GM12864 (cell line): ENCODE data around the gene RBMS1.
"Not testable (repeated sequence)": the region's sequence is repeated elsewhere in the genome, so short reads cannot be mapped to it uniquely, and the experiment has no call there.

Experiments
- DNase-seq: peaks from one replicate; pipeline ENCODE4 v3.0.0-alpha.2; 2011; ENCODE audit warnings: low read depth
- H3K4me3 ChIP-seq: 2 replicates; pipeline ENCODE4 v1.5.1; 2011; ENCODE audit warnings: mild to moderate bottlenecking, low read depth, low read length, control low read depth
- CTCF ChIP-seq: IDR thresholded peaks from 2 replicates; pipeline ENCODE4 v1.5.1; 2011; ENCODE audit warnings: low read depth, mild to moderate bottlenecking, moderate library complexity, low read length, control low read depth, inconsistent platforms; ENCODE audit errors: missing control alignments

Gene RBMS1

DNA sequence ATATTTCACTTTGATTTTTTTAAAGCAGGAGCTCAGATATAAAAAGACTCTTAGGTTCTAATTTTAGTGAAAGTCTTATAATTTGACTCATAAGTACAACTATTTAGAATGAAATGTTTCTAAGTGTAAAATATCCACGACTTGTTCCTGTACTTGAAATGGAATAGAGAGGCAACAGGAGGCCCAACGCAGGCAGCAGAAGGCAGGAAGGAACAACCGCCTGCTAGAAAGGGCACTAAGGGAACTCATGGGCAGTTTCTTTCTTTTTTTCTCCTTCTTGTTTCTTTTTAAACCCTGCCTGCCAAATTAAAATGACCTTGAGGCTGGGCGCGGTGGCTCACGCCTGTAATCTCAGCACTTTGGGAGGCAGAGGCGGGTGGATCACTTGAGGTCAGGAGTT, 51.0 kb downstream of the RBMS1 start:
- DNase-seq = no peak
- no peak overlapping the region for H3K4me3 ChIP-seq
- no peak for TF ChIP-seq CTCF

GRCh38 chr2:160440888-160441287, 52.7 kb downstream of the RBMS1 start:
- no peak overlapping the region for H3K4me3 ChIP-seq
- TF ChIP-seq CTCF = no peak
- no peak for DNase-seq

GRCh38 chr2:160439038-160439437, 54.6 kb downstream of the RBMS1 start:
- not testable (repeated sequence) for H3K4me3 ChIP-seq, DNase-seq

DNA sequence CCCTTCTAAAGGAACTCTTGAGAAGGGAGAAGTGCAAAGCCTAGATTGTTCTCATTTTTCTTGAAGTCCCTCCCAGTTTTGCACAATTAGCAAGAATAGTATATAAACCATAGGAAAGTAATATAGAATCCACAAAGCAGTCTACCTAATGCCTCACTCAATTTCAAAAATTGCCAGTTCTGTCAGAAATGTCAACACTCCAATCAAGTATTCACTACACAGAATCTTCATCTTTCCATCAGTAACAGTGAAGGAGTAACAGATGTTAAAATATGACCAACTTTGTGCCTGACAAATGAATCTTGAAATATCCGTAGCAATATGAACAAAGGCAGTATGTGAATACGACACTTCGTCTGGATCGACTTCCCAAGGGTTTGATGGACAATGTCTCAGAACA, 56.3 kb downstream of the RBMS1 start:
- no peak for TF ChIP-seq CTCF

DNA sequence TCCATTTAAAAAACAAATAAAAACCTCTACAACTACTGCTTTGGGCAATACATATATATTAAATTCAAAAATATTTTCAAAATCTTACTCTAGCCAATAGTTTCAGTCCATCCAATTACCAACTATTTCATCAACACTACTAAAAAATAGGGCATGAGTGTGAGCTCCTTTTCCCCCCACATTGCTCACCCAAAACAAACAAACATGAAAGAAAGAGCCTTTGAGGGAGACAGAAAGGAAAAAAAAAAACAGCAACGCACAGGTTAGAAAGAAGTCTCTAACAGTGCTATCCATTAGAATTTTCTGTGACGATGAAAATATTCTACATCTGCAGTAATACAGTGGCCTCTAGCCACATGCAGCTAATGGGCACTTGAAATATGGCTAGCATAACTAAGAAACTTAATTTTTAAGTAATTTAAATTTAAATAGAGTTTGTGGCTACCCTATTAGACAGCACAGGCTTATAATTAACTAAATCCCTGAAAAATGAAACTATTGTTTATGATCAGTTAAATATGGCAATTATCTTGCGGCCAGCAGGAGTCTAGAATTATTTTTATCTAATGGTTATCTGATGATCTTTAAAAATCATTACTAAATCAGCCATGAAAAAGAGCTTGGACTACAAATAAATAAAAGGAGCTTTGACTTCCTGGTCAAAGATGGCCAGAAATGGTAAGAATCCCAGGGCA, 59.2 kb downstream of the RBMS1 start:
- no peak for DNase-seq
- TF ChIP-seq CTCF = no peak
- no peak overlapping the region for H3K4me3 ChIP-seq

More for the DNA sequence above, 56.3 kb downstream of the RBMS1 start:
- H3K4me3 ChIP-seq = no peak overlapping the region
- no peak for DNase-seq

GRCh38 chr2:160433466-160434140, 60.0 kb downstream of the RBMS1 start:
- no peak for DNase-seq
- H3K4me3 ChIP-seq = no peak overlapping the region

GRCh38 chr2:160432633-160433032, 61.0 kb downstream of the RBMS1 start:
- no peak for TF ChIP-seq CTCF
- H3K4me3 ChIP-seq = no peak overlapping the region
- DNase-seq = no peak

More at GRCh38 chr2:160433466-160434140, 60.0 kb downstream of the RBMS1 start:
- no peak for TF ChIP-seq CTCF
